Measurements from ENCODE around the gene HPSE2. TPM values are rescaled to one million over a fixed set of nuclear protein-coding genes. Genes with fewer than 3 reads are reported as not detected.

HPSE2 gene
- total RNA-seq, 1 donor = 5.6 TPM

- no peak overlapping the region for H3K4me3 ChIP-seq (ENCODE audit: low read depth, low read length)
- TF ChIP-seq, protein P1, sequence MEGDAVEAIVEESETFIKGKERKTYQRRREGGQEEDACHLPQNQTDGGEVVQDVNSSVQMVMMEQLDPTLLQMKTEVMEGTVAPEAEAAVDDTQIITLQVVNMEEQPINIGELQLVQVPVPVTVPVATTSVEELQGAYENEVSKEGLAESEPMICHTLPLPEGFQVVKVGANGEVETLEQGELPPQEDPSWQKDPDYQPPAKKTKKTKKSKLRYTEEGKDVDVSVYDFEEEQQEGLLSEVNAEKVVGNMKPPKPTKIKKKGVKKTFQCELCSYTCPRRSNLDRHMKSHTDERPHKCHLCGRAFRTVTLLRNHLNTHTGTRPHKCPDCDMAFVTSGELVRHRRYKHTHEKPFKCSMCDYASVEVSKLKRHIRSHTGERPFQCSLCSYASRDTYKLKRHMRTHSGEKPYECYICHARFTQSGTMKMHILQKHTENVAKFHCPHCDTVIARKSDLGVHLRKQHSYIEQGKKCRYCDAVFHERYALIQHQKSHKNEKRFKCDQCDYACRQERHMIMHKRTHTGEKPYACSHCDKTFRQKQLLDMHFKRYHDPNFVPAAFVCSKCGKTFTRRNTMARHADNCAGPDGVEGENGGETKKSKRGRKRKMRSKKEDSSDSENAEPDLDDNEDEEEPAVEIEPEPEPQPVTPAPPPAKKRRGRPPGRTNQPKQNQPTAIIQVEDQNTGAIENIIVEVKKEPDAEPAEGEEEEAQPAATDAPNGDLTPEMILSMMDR (IDR thresholded peaks at IDR 0.05; ENCODE audit: insufficient read depth, low read depth, low read length) = no peak
- no peak for DNase-seq (ENCODE audit: low read depth)
Measured at GRCh38 chr10:98433881-98434732, 801.5 kb downstream of the HPSE2 start.

DNA sequence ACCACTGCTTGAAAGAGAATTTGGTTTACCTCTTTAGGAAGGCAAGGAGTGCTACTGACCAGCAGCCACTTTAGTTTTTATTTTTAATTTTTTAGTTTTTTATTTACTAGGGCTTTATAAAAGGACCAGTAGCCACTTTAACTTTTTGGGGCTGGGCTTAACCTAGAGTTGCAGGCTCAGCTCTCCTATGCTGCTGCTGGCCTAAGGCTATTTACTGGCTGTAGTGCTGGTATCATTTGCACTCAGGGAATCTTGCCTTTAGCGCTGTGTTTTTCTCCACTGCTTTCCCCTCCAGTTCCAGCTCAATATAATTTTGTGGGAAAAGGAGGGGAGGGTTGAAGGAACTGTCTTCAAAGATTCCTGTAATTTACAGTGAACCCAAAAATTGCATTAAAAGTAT, 802.3 kb downstream of the HPSE2 start:
- no peak overlapping the region for H3K4me3 ChIP-seq (ENCODE audit: low read depth, low read length)
- TF ChIP-seq, protein P1 (IDR thresholded peaks at IDR 0.05; ENCODE audit: insufficient read depth, low read depth, low read length) = no peak
- DNase-seq (ENCODE audit: low read depth) = no peak

GRCh38 chr10:98432330-98432729, 803.3 kb downstream of the HPSE2 start:
- TF ChIP-seq, protein P1 (IDR thresholded peaks at IDR 0.05; ENCODE audit: insufficient read depth, low read depth, low read length) = no peak
- H3K4me3 ChIP-seq (ENCODE audit: low read depth, low read length) = no peak overlapping the region
- DNase-seq (ENCODE audit: low read depth) = no peak

- TF ChIP-seq, protein P1 (IDR thresholded peaks at IDR 0.05; ENCODE audit: insufficient read depth, low read depth, low read length) = no peak
Measured at GRCh38 chr10:98431016-98431415, 804.6 kb downstream of the HPSE2 start.

DNA sequence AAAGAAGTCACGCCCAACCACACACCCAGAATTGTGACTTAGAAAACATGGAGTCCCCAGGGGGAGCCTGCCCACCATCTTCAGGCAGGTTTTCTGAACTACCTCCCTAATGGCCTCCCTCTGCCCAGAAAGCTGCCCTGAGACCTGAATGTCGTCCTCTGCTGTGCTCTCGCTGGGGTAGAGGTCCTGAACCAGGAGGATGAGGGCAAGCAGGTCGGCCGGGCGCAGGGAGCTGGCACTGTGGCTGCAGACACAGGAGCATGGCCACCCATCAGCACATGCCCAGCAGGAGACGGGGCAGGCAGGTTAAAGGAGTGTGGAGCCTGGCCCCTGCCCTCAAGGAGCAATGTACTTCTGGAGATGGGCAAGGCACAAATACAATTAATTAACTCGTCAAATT, 805.2 kb downstream of the HPSE2 start:
- TF ChIP-seq, protein P1 (IDR thresholded peaks at IDR 0.05; ENCODE audit: insufficient read depth, low read depth, low read length) = no peak
- no peak for DNase-seq (ENCODE audit: low read depth)
- no peak overlapping the region for H3K4me3 ChIP-seq (ENCODE audit: low read depth, low read length)

More at GRCh38 chr10:98431016-98431415, 804.6 kb downstream of the HPSE2 start:
- no peak overlapping the region for H3K4me3 ChIP-seq (ENCODE audit: low read depth, low read length)
- no peak for DNase-seq (ENCODE audit: low read depth)

- no peak for DNase-seq (ENCODE audit: low read depth)
- H3K4me3 ChIP-seq (ENCODE audit: low read depth, low read length) = no peak overlapping the region
- TF ChIP-seq, protein P1 (IDR thresholded peaks at IDR 0.05; ENCODE audit: insufficient read depth, low read depth, low read length) = no peak
Measured at GRCh38 chr10:98429320-98430072, 806.2 kb downstream of the HPSE2 start.
